ENCODE data around the gene BIVM.

Gene BIVM

DNA sequence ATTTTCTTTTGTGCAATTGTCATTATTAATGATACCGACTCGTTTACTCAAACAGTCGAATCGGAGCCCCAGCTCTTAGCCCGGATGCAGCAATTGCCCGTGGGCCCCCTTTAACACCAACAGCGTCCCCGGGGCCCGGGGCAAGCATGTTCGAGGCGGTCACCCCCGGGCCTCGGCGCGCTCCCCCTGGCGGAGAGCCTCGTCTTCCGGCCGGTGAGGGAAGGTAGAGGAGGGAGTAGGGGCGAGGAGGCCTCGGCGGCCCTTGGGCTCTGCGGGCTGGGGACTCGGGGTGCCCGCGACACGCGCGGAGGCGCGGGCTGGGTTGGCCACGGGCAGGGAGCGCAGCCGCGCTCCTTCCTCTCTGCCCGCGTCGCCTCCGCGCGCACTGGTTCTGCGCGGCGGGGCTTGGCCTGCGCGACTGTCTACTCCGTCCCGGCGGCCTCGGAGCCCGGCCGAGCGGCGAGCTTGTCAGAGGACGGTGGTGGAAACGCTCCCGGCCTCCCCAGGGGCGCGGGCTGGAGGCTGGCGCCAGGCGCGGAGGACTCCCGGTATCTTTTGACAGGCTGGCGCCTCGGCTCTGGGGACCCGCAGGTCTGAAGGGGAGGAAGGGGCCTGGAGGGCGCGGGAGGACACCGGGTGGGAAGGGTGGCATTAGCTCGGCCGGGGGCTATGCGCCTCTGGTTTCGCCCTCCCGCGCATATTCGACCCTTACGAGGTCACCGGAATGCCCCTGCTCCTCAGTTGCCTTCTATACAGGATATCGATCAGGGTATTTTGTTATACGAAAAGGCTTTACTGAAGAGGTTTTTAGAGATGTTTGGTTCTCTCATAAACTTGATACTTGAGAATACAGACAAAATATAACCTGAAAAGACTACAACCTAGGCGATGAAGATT, 1.5 kb downstream of the BIVM start:
- H3K4me3 ChIP-seq (ENCODE audit: low read depth, low read length), result peak overlapping the region; percentile 91
- DNase-seq, result peak; percentile 91
- H3K27me3 ChIP-seq, result no peaks in the 10 kb centered on the region
- H3K9me3 ChIP-seq, result no peaks in the 10 kb centered on the region; the same call in 1 of the 2 replicates
- H3K4me1 ChIP-seq, result peaks cover 10% of the 10 kb centered on the region
- TF ChIP-seq, protein P1, sequence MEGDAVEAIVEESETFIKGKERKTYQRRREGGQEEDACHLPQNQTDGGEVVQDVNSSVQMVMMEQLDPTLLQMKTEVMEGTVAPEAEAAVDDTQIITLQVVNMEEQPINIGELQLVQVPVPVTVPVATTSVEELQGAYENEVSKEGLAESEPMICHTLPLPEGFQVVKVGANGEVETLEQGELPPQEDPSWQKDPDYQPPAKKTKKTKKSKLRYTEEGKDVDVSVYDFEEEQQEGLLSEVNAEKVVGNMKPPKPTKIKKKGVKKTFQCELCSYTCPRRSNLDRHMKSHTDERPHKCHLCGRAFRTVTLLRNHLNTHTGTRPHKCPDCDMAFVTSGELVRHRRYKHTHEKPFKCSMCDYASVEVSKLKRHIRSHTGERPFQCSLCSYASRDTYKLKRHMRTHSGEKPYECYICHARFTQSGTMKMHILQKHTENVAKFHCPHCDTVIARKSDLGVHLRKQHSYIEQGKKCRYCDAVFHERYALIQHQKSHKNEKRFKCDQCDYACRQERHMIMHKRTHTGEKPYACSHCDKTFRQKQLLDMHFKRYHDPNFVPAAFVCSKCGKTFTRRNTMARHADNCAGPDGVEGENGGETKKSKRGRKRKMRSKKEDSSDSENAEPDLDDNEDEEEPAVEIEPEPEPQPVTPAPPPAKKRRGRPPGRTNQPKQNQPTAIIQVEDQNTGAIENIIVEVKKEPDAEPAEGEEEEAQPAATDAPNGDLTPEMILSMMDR (IDR thresholded peaks at IDR 0.05; ENCODE audit: low read depth, low read length), result peak; percentile 80
- H3K36me3 ChIP-seq, result no peaks in the 10 kb centered on the region

DNA sequence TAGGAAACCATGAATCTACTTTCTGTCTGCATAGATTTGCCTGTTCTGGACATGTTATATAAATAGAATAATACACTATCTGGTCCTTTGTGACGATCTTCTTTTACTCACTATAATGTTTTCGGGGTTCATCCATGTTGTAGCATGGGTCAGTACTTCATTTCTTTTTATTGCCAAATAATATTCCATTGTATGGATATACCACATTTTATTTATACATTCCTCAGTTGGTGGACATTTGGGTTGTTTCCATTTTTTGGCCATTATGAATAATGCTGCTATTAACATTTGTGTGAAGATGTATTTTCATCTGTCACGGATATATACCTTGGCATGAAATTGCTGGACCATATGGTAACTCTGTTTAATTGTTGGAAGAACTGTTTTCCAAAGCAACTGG, 6.8 kb downstream of the BIVM start:
- peaks cover 2% of the 10 kb centered on the region; the same call in 1 of the 2 replicates for H3K9me3 ChIP-seq
- no peaks in the 10 kb centered on the region for H3K27me3 ChIP-seq

DNA sequence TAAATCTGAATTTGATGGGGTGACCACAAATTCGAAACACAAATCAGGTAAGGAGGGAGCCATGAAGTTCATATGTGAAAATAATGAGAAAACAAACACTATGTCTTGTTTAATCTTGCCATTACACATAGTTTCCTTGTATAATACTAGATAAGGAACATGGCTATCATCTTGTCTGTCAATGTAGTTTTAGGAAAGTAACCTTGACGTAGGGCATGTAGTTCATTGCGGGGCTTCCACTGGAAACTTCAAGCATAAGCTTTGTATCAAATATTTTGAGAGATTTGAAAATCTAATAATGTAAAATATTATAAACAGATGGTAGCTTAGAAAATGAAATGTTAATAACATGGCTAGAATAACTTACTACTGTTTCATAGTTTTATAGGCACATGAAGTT, 8.8 kb downstream of the BIVM start:
- TF ChIP-seq, protein P1 (IDR thresholded peaks at IDR 0.05; ENCODE audit: low read depth, low read length), result no peak
- Histone ChIP-seq H3K36me3 (peaks cover 4% of the 10 kb centered on the region; the same call in 1 of the 2 replicates), H3K27me3 (no peaks in the 10 kb centered on the region), H3K4me3 (ENCODE audit: low read depth, low read length) (no peak overlapping the region), H3K4me1 (0 out of 2 replicates have a peak, but pooled peaks cover 3% of the 10 kb centered on the region), H3K9me3 (peaks cover 2% of the 10 kb centered on the region; the same call in 1 of the 2 replicates)
- no peak for DNase-seq

More for the DNA sequence above, 6.8 kb downstream of the BIVM start:
- Histone ChIP-seq H3K36me3 (peaks cover 4% of the 10 kb centered on the region; the same call in 1 of the 2 replicates), H3K4me3 (ENCODE audit: low read depth, low read length) (no peak overlapping the region), H3K4me1 (peaks cover 13% of the 10 kb centered on the region)
- DNase-seq, result no peak
- TF ChIP-seq, protein P1 (IDR thresholded peaks at IDR 0.05; ENCODE audit: low read depth, low read length), result no peak

DNA sequence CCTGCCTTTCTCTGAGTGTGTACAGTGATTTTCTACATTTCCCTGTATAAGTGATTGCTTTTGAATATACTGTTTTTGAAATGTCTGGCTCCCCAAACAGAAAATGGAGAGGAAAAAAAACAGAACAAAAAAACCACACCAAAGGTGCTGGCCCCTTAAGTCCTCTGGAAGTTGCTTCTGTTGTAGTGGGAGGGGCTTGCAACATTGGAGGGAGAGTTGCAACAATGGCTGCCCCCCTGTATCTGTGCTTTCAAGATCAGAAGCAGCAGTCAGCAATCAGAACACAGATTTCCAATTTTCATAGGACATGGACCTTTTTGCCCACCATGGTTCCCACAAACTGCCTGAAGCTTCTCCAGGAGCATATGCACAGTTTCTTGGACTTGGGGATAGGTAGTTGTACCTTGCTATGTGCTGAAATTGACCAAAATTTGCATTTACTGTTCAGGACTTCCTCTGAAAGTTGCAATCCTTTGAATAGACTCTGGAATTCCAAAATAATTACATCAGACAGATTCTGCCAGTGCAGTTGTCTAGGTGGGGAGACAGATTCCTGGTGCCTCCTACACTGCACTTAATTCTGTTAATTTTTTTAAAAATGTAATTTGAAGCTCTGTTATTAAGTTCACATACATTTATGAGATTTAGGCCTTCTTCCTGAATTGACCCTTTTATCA, 13.8 kb downstream of the BIVM start:
- H3K4me3 ChIP-seq (ENCODE audit: low read depth, low read length), result no peak overlapping the region

DNA sequence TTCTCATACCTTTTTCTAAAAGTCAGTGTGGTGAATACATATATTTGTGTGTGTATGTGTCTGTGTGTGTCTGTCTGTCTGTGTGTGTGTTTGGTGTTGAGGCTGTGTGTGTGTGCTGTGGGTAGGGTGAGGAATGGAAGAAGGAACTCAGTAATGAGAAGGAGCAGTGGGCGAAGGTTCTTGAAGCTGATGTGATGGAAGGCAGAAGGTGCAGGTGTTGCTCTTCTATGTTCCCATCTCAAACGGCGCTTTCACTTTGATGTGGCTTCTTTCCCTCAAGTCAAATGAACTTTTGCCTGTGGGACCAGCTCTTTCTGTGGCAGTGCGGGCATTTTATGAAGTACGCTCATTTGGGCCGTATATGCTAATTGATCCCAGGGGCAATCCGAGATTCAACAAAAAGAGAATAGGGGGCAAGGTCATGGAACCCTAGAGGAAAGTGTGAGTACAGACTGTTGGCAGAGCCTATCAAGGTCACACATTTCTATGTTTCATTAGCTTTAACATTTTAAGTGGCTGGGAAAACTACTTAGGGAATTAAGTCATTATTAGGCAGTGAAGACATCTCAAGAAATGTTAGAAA, 15.2 kb downstream of the BIVM start:
- H3K9me3 ChIP-seq, result no peaks in the 10 kb centered on the region
- no peak overlapping the region for H3K4me3 ChIP-seq (ENCODE audit: low read depth, low read length)
- H3K27me3 ChIP-seq, result no peaks in the 10 kb centered on the region
- H3K4me1 ChIP-seq, result peaks cover 8% of the 10 kb centered on the region; the same call in 1 of the 2 replicates
- H3K36me3 ChIP-seq, result peaks cover 17% of the 10 kb centered on the region
- TF ChIP-seq, protein P1 (IDR thresholded peaks at IDR 0.05; ENCODE audit: low read depth, low read length), result no peak
- DNase-seq, result no peak

More for the DNA sequence above, 13.8 kb downstream of the BIVM start:
- peaks cover 8% of the 10 kb centered on the region; the same call in 1 of the 2 replicates for H3K4me1 ChIP-seq
- DNase-seq, result no peak
- peaks cover 13% of the 10 kb centered on the region for H3K36me3 ChIP-seq
- TF ChIP-seq, protein P1 (IDR thresholded peaks at IDR 0.05; ENCODE audit: low read depth, low read length), result no peak
- no peaks in the 10 kb centered on the region for H3K9me3 ChIP-seq
- H3K27me3 ChIP-seq, result no peaks in the 10 kb centered on the region

All from BE2C (cell line).